AG09309 (cell line): Measurements from ENCODE around the gene DDX42.

Source experiments
- DNase-seq: peaks from one replicate; pipeline ENCODE4 v3.0.0-alpha.2; 2010; ENCODE audit warnings: low read depth
- H3K4me3 ChIP-seq: 2 replicates; pipeline ENCODE4 v1.5.1; 2011; ENCODE audit warnings: mild to moderate bottlenecking, low read depth, low read length, moderate library complexity; ENCODE audit not compliant: control insufficient read depth
- CTCF ChIP-seq: IDR thresholded peaks from 2 replicates; pipeline ENCODE4 v1.5.1; 2011; ENCODE audit warnings: mild to moderate bottlenecking, low read depth, low read length, inconsistent platforms; ENCODE audit not compliant: insufficient read depth, control insufficient read depth; ENCODE audit errors: missing control alignments

Gene DDX42

GRCh38 chr17:63835167-63835720 lies 61.3 kb downstream of the DDX42 start:
- TF ChIP-seq CTCF: no peak

DNA sequence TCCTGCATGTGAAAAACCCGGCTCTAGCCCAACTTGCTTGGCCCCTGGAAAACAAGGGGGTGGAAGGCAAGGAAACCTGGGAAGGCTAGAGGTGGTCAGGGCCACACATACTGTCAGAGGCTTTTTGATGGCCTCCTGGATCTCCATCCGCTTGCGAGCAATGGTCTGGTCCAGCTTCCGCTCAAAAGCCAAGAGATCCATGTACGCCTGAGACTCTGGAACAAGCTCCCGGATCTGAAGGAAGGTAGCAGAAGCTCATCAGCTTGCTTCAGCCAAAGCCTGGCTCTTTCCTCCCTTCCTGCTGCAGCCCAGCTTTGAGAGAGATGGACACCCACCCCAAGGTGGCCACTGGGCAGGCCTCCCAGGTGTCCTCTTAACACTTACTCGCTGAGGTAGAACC lies 62.8 kb downstream of the DDX42 start:
- no peak overlapping the region for H3K4me3 ChIP-seq
- DNase-seq: no peak
- TF ChIP-seq CTCF: no peak

More at GRCh38 chr17:63835167-63835720, 61.3 kb downstream of the DDX42 start:
- H3K4me3 ChIP-seq: no peak overlapping the region
- DNase-seq: no peak

DNA sequence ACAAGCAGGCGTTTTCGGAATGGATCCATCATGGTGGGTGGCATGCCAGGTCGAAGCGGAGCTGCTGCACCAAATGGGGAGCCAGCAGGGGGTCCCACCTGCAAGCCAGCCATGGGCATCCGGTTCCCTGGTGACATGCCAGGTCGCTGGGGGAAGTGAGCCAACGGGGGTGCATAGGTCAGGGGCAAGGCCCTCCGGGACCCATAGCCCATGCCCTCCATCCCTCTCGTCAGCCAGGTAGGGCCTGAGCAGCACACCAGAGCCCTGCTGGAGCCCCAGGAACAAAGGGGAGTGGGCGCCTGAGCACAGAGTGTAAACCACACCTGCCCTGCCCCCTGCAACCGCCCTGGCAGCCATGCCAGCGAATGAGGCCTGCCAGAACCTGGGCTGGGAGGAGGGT lies 63.5 kb downstream of the DDX42 start:
- no peak overlapping the region for H3K4me3 ChIP-seq
- DNase-seq: no peak
- TF ChIP-seq CTCF: no peak

- DNase-seq: no peak
- no peak for TF ChIP-seq CTCF
- no peak overlapping the region for H3K4me3 ChIP-seq
Measured at GRCh38 chr17:63837962-63838600, 64.1 kb downstream of the DDX42 start.

DNA sequence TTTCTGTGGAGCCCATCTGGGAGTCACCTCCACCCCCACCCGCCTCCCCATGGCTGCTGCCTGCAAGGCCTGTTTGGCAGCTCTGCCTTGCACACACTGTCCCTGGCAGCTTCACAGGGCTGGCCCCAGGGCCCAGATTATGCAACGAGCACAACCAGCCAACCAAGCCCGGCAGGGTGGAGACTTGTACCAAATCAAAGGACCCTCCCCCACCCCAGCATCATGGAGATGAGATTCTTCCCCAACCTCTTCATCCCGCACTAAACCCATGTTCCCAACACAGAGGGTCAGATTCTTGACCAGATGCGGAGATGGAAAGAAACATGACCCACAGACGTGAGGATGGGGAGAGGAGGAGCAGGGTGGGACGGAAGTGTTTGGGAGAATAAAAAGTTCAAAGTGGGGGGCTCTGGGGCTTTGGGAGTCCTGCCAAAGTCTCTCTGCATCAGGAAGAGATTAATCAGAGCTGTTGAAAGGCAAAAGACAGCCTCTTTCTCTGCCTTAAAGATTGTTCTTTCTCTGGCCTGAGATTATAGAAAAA lies 64.7 kb downstream of the DDX42 start:
- no peak for TF ChIP-seq CTCF
- no peak overlapping the region for H3K4me3 ChIP-seq
- peak; percentile 14 for DNase-seq

GRCh38 chr17:63840591-63841349 lies 66.8 kb downstream of the DDX42 start:
- TF ChIP-seq CTCF: no peak
- peak overlapping the region; percentile 88 for H3K4me3 ChIP-seq
- no peak for DNase-seq
